ENCODE measurements around the gene ECEL1.
"Not testable (repeated sequence)": the region's sequence is repeated elsewhere in the genome, so short reads cannot be mapped to it uniquely, and the experiment has no call there.

The ECEL1 gene

GRCh38 chr2:232440220-232441018, 47.2 kb downstream of the ECEL1 start:
- peak; percentile 51 for DNase-seq

- no peak for DNase-seq
Measured at GRCh38 chr2:232439758-232440135, 47.9 kb downstream of the ECEL1 start.

DNA sequence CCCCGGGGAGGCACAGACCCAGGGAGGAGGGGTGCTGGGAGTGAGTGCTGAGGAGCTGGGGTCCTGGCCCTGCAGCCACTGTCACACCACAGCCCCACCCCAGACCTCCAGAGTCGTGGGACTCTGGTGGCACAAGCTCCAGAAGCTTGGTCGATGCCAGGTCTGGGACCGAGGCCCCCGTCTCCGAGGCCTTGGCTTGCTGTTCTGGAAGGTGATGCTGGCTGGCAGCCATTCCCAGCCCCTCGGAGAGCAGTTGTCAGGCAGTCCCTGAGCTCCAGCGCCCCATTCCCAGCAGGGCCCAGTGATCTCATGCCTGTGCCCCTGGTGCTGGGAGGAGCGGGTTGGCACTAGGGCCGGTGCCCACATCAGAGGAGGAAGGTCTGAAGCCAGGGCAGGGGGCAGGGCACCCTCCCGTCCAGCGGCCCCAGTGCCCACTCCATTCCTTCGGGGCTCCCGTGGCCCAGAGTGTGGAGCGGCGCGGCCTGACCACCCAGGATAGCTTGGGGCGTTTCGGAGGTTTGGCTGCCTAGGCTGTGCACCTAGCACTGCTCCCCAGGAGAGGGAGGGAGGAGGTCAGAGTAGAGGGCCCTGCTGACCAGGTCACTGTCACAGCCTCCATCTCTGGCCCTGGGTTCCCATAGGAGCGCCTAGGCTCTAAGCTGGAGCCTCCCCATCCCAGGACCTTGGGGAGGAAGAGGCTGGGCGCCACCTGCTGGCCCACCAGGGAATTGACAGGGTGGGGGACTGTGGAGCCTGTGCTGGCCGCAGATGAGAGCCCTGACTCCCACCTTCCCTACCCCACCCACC, 48.5 kb downstream of the ECEL1 start:
- DNase-seq = no peak

DNA sequence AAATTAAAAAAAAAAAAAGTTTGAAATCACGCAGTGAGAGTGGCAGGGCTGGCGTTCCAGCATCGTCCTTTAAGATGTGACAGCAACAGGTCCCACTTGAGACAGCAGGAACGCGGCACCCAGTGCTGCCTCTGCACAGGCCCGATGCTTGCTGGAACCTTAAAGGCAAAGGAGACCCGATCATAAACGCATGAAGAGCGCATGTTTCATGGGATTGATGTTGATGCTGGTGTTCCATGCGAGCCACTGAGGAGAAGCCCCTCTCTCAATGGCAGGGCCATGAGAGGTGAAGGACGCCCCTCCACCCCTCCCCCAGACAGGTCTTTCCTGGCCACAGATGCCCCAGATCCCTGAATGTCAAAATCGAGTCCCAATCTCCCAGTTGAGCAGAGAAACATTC, 49.5 kb downstream of the ECEL1 start:
- DNase-seq = no peak

- no peak for DNase-seq
Measured at GRCh38 chr2:232437195-232437571, 50.5 kb downstream of the ECEL1 start.

DNA sequence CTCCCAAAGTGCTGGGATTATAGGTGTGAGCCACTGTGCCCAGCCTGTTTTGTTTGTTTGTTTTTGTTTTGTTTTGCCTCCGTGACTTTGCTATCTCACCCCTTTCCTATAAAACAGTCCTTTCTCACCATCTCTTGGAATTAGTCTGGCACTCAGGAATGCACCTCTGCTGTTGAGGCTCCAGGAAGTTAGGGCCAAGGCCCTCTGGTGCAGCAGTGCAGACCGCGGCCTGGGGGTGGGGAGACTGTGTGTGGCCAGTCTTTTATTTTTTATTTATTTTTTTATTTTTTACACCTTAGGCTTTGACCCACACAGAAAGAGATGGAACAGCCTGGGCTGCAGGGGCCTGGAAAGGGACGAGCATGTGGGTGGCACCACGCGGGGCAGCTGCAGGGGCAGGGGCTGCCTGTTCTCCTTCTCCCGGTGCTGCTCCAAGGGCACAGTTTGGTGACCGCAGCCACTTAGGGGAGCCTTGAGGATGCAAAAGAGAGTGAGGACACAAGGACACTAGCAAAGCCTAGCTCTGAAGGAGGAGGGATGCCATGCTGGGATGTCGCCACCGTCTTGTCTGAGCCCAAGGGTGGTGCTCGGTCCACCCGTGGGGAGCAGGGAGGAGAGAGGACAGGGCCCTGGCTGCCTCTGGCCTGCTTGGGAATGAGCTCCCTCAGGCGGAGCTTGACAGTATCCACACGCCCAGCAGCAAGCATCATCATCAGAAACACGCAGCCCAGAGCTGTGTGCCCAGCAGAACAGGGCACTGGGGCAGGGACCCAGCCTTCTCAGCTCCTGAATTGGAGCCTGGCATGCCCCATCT, 51.0 kb downstream of the ECEL1 start:
- no peak for DNase-seq

DNA sequence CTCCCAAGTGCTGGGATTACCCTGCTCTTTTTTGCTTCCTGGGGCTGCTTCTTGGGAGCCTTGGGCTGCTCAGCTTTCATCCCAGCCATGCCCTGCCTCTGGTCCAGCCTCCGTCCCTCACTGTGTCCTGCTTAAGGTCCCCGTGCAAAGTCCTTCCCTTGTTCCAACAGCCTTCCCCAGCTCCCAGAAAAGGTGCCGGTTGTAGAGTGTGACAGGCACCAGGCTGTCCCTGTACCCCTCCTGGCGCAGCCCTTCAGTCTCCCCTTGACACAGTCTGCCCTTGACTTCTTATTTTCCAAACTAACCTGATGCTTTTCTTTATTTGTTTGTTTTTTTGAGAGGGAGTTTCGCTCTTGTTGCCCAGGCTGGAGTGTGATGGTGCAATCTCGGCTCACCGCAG, 51.8 kb downstream of the ECEL1 start:
- no peak for DNase-seq

GRCh38 chr2:232435375-232435648, 52.3 kb downstream of the ECEL1 start:
- no peak for DNase-seq

DNA sequence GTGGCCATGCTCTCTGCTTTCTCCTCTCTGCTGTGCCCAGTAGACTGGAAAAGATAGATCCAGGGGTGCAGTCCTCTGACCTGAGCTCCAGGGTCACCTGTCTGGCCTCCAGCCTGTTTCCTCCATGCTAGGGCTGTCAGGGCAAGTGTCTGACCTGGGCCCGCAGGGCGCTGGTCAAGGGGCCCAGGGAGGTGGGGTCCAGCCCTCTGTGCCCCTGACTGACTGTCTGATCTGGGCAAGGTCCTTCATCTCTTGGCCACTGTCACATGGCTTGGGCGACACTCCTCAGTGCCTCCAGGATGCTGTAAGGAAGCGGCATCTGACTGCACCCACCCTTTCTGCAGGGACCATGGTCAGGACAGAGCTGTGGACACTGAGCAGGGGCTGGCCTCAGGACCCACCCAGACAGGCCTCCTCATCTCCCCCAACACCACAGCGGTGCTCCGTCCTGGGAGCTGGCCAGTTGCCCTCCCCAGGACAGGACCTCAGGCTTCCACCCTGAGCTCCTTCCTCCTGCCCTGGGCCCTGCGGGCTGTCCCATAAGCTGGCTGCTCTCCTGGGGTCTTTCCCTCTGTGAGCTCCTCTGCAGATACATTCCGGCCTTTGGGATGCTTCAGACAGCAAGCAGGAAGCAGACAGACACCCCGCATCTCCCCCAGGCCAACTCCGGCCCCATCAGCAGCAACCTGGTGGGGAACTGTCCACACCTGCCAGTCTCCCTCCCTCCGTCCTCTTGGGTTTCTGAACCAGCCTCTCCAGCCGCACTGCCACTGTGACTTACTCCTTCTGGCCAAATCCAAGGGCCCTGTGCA, 52.9 kb downstream of the ECEL1 start:
- no peak for DNase-seq

DNA sequence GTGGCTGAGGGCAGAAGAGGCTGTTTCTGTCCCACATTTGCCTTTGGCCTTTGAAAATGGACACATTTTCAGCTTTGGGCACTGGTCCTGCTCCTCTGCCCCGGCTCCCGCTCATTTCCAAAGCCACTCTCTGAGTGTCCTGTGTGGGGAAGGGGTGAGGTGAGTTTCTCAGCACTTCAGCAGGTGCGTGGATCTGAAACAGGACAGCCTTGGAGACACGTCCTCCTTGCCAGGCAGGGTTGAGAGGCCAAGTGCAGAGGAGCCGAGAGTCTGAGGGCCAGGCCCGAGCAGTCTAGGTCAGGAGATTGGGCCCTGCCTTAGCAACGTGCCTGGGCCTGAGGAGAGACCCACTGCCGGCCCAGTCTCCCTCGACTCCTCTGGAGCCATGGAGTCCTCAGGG, 53.5 kb downstream of the ECEL1 start:
- no peak for DNase-seq

GRCh38 chr2:232433622-232434021, 54.0 kb downstream of the ECEL1 start:
- DNase-seq = not testable (repeated sequence)

GRCh38 chr2:232432598-232433184, 54.9 kb downstream of the ECEL1 start:
- no peak for DNase-seq

DNA sequence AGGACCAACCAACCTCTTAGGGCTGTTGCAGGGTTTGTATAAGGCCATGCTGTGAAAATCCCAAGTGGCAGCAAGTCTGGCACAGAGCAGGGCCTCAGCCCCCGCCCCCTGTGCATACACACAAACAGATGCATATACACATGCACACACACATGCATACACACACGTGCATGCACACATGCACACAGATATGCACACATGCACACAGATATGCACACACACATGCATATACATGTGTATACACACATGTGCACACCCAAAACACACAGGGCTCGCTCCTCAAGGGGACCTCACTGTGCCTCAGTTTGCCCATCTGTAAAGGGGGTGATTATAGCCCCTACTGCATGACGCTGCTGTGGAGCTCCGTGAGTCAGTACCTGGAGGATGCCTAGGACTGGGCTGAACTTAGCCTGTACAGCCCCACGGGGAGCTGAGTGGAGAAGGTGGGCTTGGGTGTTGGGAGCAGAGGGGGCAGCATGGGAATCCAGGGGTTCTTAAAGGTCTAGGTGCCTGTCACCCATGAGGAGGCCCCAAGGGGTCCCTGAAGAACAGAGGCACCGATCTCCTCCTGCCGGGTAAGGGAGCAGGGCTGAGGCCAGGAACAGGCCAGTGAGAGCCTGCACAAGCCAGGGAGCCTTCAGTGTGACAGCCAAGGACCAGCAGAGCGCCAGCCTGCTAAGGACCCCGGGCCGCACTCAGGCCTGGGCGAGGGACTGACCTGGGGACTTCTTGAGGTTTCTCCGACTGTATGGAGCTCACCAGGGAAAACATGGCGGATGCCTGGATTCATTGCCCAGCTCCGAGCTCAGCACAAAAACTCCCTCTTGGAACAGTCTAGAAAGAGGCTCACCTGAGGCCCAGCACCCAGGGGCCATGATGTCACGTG, 55.7 kb downstream of the ECEL1 start:
- DNase-seq = no peak
